K562 (cell line): ENCODE results near the gene TMEM200B. TPM values are rescaled to one million over a fixed set of nuclear protein-coding genes. Genes with fewer than 3 reads are reported as not detected.
A peak's percentile ranks its signal among the peaks of the same experiment; 100 is the strongest.
"Not testable (repeated sequence)": the region's sequence is repeated elsewhere in the genome, so short reads cannot be mapped to it uniquely, and the experiment has no call there.

Experiments
- ATAC-seq: fragments of 200-7000 bp; cut with Tn5 transposase; 3 replicates; pipeline ENCODE4 v1.9.1; 2020; ENCODE audit warnings: moderate library complexity
- BruUV-seq: library from RNA; stranded (reverse); fragments of 400-500 nt; replicated peaks from 2 replicates; lab custom pipeline; 2021; lab: Mats Ljungman, UMichigan
- CTCF ChIA-PET: fragments of 300-600 bp; formaldehyde crosslinking; extraction: SDS; loops from one replicate; lab custom pipeline; 2021; ENCODE audit warnings: low intra/inter-chr PET ratio; lab: Yijun Ruan, JAX
- POLR2A ChIA-PET: fragments of 300-600, 350-650 bp; sonication (Branson Sonifier 250); formaldehyde crosslinking; extraction: SDS; loops from one replicate; lab custom pipeline; 2021; ENCODE audit warnings: antibody characterized with exemption, inconsistent platforms; lab: Yijun Ruan, JAX
- DNase-seq, 4 experiments: peaks; one replicate each; pipeline versions ENCODE4 v3.0.0 to v3.0.0-alpha.2; 2011 to 2018; ENCODE audit warnings: low spot score in 3 of 4, mixed read lengths in 3 of 4; ENCODE audit errors: extremely low read depth in 1 of 4
- FAIRE-seq: peaks from 2 replicates; lab custom pipeline; 2011; peaks lifted over from hg19 to GRCh38; lab: Jason Lieb, UNC
- H2AFZ ChIP-seq: 2 replicates; pipeline ENCODE4 v1.6.0; 2011; ENCODE audit warnings: low read depth, low read length, control low read depth, inconsistent platforms
- H3K27ac ChIP-seq: fragments of 200-600 bp; 3 replicates; pipeline ENCODE4 v1.8.0; 2011; ENCODE audit warnings: low read depth, mild to moderate bottlenecking, control low read depth, inconsistent platforms, low read length, moderate library complexity, mixed read lengths; ENCODE audit errors: extremely low read depth
- H3K27me3 ChIP-seq, 2 experiments: fragments of 300-600 bp in 1 of 2; 2 replicates in 1 of 2; 3 replicates in 1 of 2; pipeline versions ENCODE4 v1.6.0 to v1.8.0; 2011; ENCODE audit warnings: inconsistent platforms in 2 of 2, low read length in 2 of 2, mild to moderate bottlenecking in 1 of 2, mixed read lengths in 1 of 2, moderate library complexity in 1 of 2; ENCODE audit not compliant: control insufficient read depth in 2 of 2, insufficient read depth in 2 of 2
- H3K36me3 ChIP-seq: fragments of 300-600 bp; 3 replicates; pipeline ENCODE4 v1.8.0; 2011; ENCODE audit warnings: mild to moderate bottlenecking, low read length, inconsistent platforms; ENCODE audit not compliant: control insufficient read depth, insufficient read depth
- H3K4me1 ChIP-seq, 2 experiments: fragments of 200-600 bp in 1 of 2; replicated peaks in 1 of 2; 2 replicates in 1 of 2; 3 replicates in 1 of 2; pipeline versions ENCODE4 v1.5.1 to v1.8.0; 2011; ENCODE audit warnings: inconsistent platforms in 2 of 2, low read length in 2 of 2, mild to moderate bottlenecking in 1 of 2, mixed read lengths in 1 of 2, moderate library complexity in 1 of 2; ENCODE audit not compliant: control insufficient read depth in 2 of 2, insufficient read depth in 2 of 2
- H3K4me2 ChIP-seq: 2 replicates; pipeline ENCODE4 v1.6.1; 2011; ENCODE audit warnings: low read length, control low read depth, inconsistent platforms, mixed read lengths; ENCODE audit not compliant: insufficient read depth
- H3K4me3 ChIP-seq: fragments of 200-600 bp; sonication (generic), shearing (Covaris generic); 2 replicates; pipeline ENCODE4 v1.5.1; 2016; ENCODE audit warnings: control low read depth, inconsistent platforms
- H3K79me2 ChIP-seq: fragments of 200-600 bp; 3 replicates; pipeline ENCODE4 v1.8.0; 2011; ENCODE audit warnings: low read length, inconsistent platforms; ENCODE audit not compliant: control insufficient read depth, insufficient read depth
- H3K9ac ChIP-seq, 2 experiments: 2 replicates each; pipeline versions ENCODE4 v1.6.0 to v1.6.1; 2011; ENCODE audit warnings: low read depth in 2 of 2, low read length in 2 of 2, control low read depth in 1 of 2, inconsistent platforms in 1 of 2, mild to moderate bottlenecking in 1 of 2, mixed read lengths in 1 of 2; ENCODE audit not compliant: insufficient read depth in 1 of 2
- H3K9me1 ChIP-seq: one replicate; pipeline ENCODE4 v1.6.0; 2011; ENCODE audit warnings: inconsistent platforms, mild to moderate bottlenecking, low read length, moderate library complexity; ENCODE audit not compliant: control insufficient read depth, insufficient read depth
- H3K9me3 ChIP-seq: replicated peaks from 2 replicates; pipeline ENCODE4 v1.5.1; 2011; ENCODE audit warnings: low read depth, low read length, inconsistent platforms; ENCODE audit not compliant: control insufficient read depth, insufficient read depth
- H4K20me1 ChIP-seq: replicated peaks from 2 replicates; pipeline ENCODE4 v1.6.1; 2011; ENCODE audit warnings: low read length, inconsistent platforms, mixed read lengths; ENCODE audit not compliant: control insufficient read depth, insufficient read depth
- CEBPB ChIP-seq: fragments of 450-650 bp; IDR thresholded peaks from 2 replicates; pipeline ENCODE4 v1.6.1; 2016; ENCODE audit warnings: missing genetic modification characterization, missing compliant biosample characterization
- CEBPG ChIP-seq, 3 experiments: fragments of 200-800 bp in 1 of 3; sonication (Bioruptor generic) in 1 of 3; sonication (generic) in 1 of 3; formaldehyde crosslinking in 1 of 3; IDR thresholded peaks in 2 of 3; conservative IDR thresholded peaks in 1 of 3; 2 replicates each; pipeline versions ENCODE4 v1.6.1 to v1.8.0; 2016 to 2022; ENCODE audit warnings: missing compliant biosample characterization in 2 of 3, missing genetic modification characterization in 2 of 3, mild to moderate bottlenecking in 1 of 3, missing genetic modification reagents in 1 of 3
- ELF1 ChIP-seq: fragments of 200-800 bp; sonication (Bioruptor generic); IDR thresholded peaks from 2 replicates; pipeline ENCODE4 v1.6.1; 2016; ENCODE audit warnings: missing genetic modification characterization, missing compliant biosample characterization
- FOSL1 ChIP-seq: fragments of 200-800 bp; sonication (Bioruptor generic); conservative IDR thresholded peaks from 2 replicates; pipeline ENCODE4 v1.6.1; 2016; ENCODE audit warnings: missing genetic modification characterization, missing compliant biosample characterization
- GABPA ChIP-seq: fragments of 200-800 bp; sonication (Bioruptor generic); conservative IDR thresholded peaks from 2 replicates; pipeline ENCODE4 v1.6.1; 2016; ENCODE audit warnings: low read depth, missing genetic modification characterization, missing compliant biosample characterization
- HDAC6 ChIP-seq: IDR thresholded peaks from 2 replicates; pipeline ENCODE4 v1.6.1; 2012; ENCODE audit warnings: low read depth, mild to moderate bottlenecking, control low read depth, inconsistent platforms, low read length, moderate library complexity
- KAT8 ChIP-seq: fragments of 450-650 bp; IDR thresholded peaks from 2 replicates; pipeline ENCODE4 v1.6.1; 2016; ENCODE audit warnings: low read depth, mild to moderate bottlenecking
- KLF6 ChIP-seq: fragments of 250-450 bp; sonication (Bioruptor Pico); IDR thresholded peaks from 2 replicates; pipeline ENCODE4 v1.4.0; 2020; ENCODE audit warnings: mild to moderate bottlenecking, moderate library complexity, borderline replicate concordance
- MAFF ChIP-seq: IDR thresholded peaks from 2 replicates; pipeline ENCODE4 v1.6.1; 2012; ENCODE audit warnings: low read length, improper control_type of control experiment
- NELFE ChIP-seq: IDR thresholded peaks from 2 replicates; pipeline ENCODE4 v1.6.1; 2011; ENCODE audit warnings: mild to moderate bottlenecking; ENCODE audit not compliant: insufficient read depth, insufficient read length
- NONO ChIP-seq, 2 experiments: fragments of 200-400 bp in 1 of 2; fragments of 450-650 bp in 1 of 2; formaldehyde crosslinking in 1 of 2; IDR thresholded peaks; 2 replicates each; pipeline ENCODE4 v1.6.1; 2017; ENCODE audit warnings: low read depth in 2 of 2, mild to moderate bottlenecking in 2 of 2, moderate library complexity in 2 of 2, low read length in 1 of 2
- PRMT5 ChIP-seq: sonication (generic); formaldehyde crosslinking; IDR thresholded peaks from 2 replicates; pipeline ENCODE4 v1.5.0; 2020; ENCODE audit warnings: missing genetic modification reagents
- ZNF639 ChIP-seq, 2 experiments: fragments of 200-800 bp in 1 of 2; sonication (Bioruptor generic) in 1 of 2; sonication (generic) in 1 of 2; formaldehyde crosslinking in 1 of 2; IDR thresholded peaks in 1 of 2; conservative IDR thresholded peaks in 1 of 2; 2 replicates each; pipeline versions ENCODE4 v1.5.0 to v1.6.1; 2016 to 2020; ENCODE audit warnings: missing compliant biosample characterization in 1 of 2, missing genetic modification characterization in 1 of 2, missing genetic modification reagents in 1 of 2
- WGBS: fragments of 100-300 bp; shearing (Covaris generic); methylation state at CpG from one replicate; pipeline ENCODE4 v1.1.6; 2016; ENCODE audit warnings: low coverage, mixed read lengths; ENCODE audit not compliant: insufficient coverage; ENCODE audit errors: missing lambda C conversion rate; 5-methylcytosine and 5-hydroxymethylcytosine counted together
- in situ Hi-C: fragments of 300-500 bp; cut with MboI; formaldehyde crosslinking; loops from 4 replicates; pipeline ENCODE4 v1.15.0; 2018; ENCODE audit warnings: inconsistent platforms, mixed read lengths
- intact Hi-C: fragments of 100-400 bp; cut with micrococcal nuclease; formaldehyde crosslinking; loops from 2 replicates; pipeline ENCODE4 v1.14.2; 2022
- polyA plus RNA-seq, 8 experiments: library from polyadenylated mRNA; depleted of rRNA in 4 of 8; stranded (reverse) in 5 of 8; unstranded in 3 of 8; fragments of >200 nt; fragmentation: Nextera tagmentation in 2 of 8; fragmentation: Illumina TruSeq in 1 of 8; extraction: Ambion mirVana in 2 of 8; extraction: Trizol in 1 of 8; gene quantifications; 2 replicates each; pipeline versions ENCODE4 v1.2.1 to v1.2.3, GENCODE V29; 2011 to 2014; ENCODE audit warnings: inconsistent platforms in 1 of 8, missing spikeins in 1 of 8
- total RNA-seq, 7 experiments: library from RNA; depleted of rRNA in 6 of 7; stranded (reverse); fragments of >200 nt in 6 of 7; fragmentation: Illumina TruSeq in 2 of 7; extraction: Trizol in 2 of 7; gene quantifications; 2 replicates each; pipeline versions ENCODE4 v1.2.1 to v1.2.3, GENCODE V29; 2011 to 2021; ENCODE audit warnings: low replicate concordance in 1 of 7

TMEM200B gene
- total and polyA plus RNA-seq, 9 of the 15 experiments (the other 6 are each of a cell fraction or from before 2014, with no cell fraction given): 0.04 to 0.35 (median 0.10) TPM; not detected in 1

- TF ChIP-seq GABPA: no peak
- TF ChIP-seq NONO (IDR thresholded peaks at IDR 0.05; ENCODE audit: low read depth in 2 of 2, low read length in 1 of 2): no peak
- TF ChIP-seq CEBPB (tag): 0 out of 2 replicates have a peak, but pooled peaks have one; percentile 30
- TF ChIP-seq KAT8: no peak
- no peak for TF ChIP-seq ZNF639 (CRISPR knock-in tag; conservative IDR thresholded peaks at IDR 0.05 in 1 of 2, IDR thresholded peaks at IDR 0.05 in 1 of 2)
- TF ChIP-seq NELFE: no peak
- no peak for TF ChIP-seq ELF1 (tag)
- TF ChIP-seq FOSL1 (tag): no peak
- TF ChIP-seq HDAC6: no peak
- TF ChIP-seq PRMT5 (CRISPR knock-in tag): no peak
- no peak for TF ChIP-seq MAFF
- no peak for TF ChIP-seq CEBPG (CRISPR knock-in tag; IDR thresholded peaks at IDR 0.05)
- peak in 1 of 2 experiments; percentile 46; a peak in 1 of 4 replicates for TF ChIP-seq CEBPG (tag; conservative IDR thresholded peaks at IDR 0.05 in 1 of 2, IDR thresholded peaks at IDR 0.05 in 1 of 2)
- TF ChIP-seq KLF6 (CRISPR knock-in tag): no peak
Observed at GRCh38 chr1:29152046-29152805, 28.5 kb upstream of the TMEM200B start (continued).

GRCh38 chr1:29150346-29150745, 26.6 kb upstream of the TMEM200B start:
- in situ Hi-C loops, H3K9me1 ChIP-seq, DNase-seq, BruUV-seq, H3K4me3 ChIP-seq, intact Hi-C loops, H3K9ac ChIP-seq, H3K4me2 ChIP-seq, H3K4me1 ChIP-seq, H3K9me3 ChIP-seq, H3K27me3 ChIP-seq, FAIRE-seq, ATAC-seq, CTCF ChIA-PET, H2AFZ ChIP-seq, H3K27ac ChIP-seq, H4K20me1 ChIP-seq: not testable (repeated sequence)
- POLR2A ChIA-PET: interaction anchor here (0.7 to 1.0 kb wide), 2 partner anchors 17 to 738 kb away, joined by 3 to 4 read pairs; no protein-coding TSS in a partner anchor
- Histone ChIP-seq H3K36me3 (peaks cover 95% of the 10 kb centered on the region), H3K79me2 (peaks cover 39% of the 10 kb centered on the region)
- WGBS: 96% methylated on average over 9 of the region's 9 CpGs
